Mesothelial cell of epicardium (in vitro differentiated cells): ENCODE data around the gene SMURF2. TPM values are rescaled to one million over a fixed set of nuclear protein-coding genes. Genes with fewer than 3 reads are reported as not detected.

Source experiments
- DNase-seq, 2 experiments: peaks; one replicate each; pipeline ENCODE4 v3.0.0; 2021; ENCODE audit warnings: low spot score in 2 of 2; ENCODE audit not compliant: unreplicated experiment in 2 of 2
- H3K27ac Mint-ChIP-seq: 2 replicates; pipeline ENCODE4 v1.8.0; 2021; ENCODE audit warnings: mixed read lengths
- H3K27me3 Mint-ChIP-seq: 2 replicates; pipeline ENCODE4 v1.8.0; 2021; ENCODE audit warnings: low read depth, mixed read lengths
- H3K36me3 Mint-ChIP-seq: 2 replicates; pipeline ENCODE4 v1.8.0; 2021; ENCODE audit warnings: mixed read lengths
- H3K4me1 Mint-ChIP-seq: 2 replicates; pipeline ENCODE4 v1.8.0; 2021; ENCODE audit warnings: mixed read lengths
- H3K4me3 Mint-ChIP-seq: 2 replicates; pipeline ENCODE4 v1.8.0; 2021; ENCODE audit warnings: mild to moderate bottlenecking, moderate library complexity, mixed read lengths
- H3K9me3 Mint-ChIP-seq: 2 replicates; pipeline ENCODE4 v1.8.0; 2021; ENCODE audit warnings: mixed read lengths
- CTCF ChIP-seq: fragments of 200-600 bp; sonication (generic); IDR thresholded peaks from one replicate; pipeline ENCODE4 v1.5.0; 2021; ENCODE audit warnings: antibody characterized with exemption; ENCODE audit not compliant: unreplicated experiment
- total RNA-seq: library from RNA; stranded (reverse); gene quantifications from 3 replicates; pipeline ENCODE4 v1.2.1, GENCODE V29; 2021

SMURF2 gene
- total RNA-seq, 1 donor from 2014 or later = 41.2 TPM

- Mint-ChIP-seq H3K36me3 (peaks cover 11% of the 10 kb centered on the region), H3K9me3 (peaks cover 5% of the 10 kb centered on the region), H3K27me3 (no peaks in the 10 kb centered on the region), H3K4me3 (no peak overlapping the region), H3K27ac (no peak overlapping the region), H3K4me1 (peaks cover 9% of the 10 kb centered on the region)
- no peak for TF ChIP-seq CTCF
- DNase-seq = no peak
Observed at GRCh38 chr17:64639516-64639915, 22.6 kb downstream of the SMURF2 start.

- peaks cover 9% of the 10 kb centered on the region for H3K4me1 Mint-ChIP-seq
- no peak for TF ChIP-seq CTCF
- no peaks in the 10 kb centered on the region for H3K27me3 Mint-ChIP-seq
- no peak for DNase-seq
- peaks cover 11% of the 10 kb centered on the region for H3K36me3 Mint-ChIP-seq
- H3K27ac Mint-ChIP-seq = peak overlapping the region; percentile 22
- H3K4me3 Mint-ChIP-seq = no peak overlapping the region
- peaks cover 5% of the 10 kb centered on the region for H3K9me3 Mint-ChIP-seq
Observed at GRCh38 chr17:64638552-64639203, 23.4 kb downstream of the SMURF2 start.

GRCh38 chr17:64635647-64636305 lies 26.3 kb downstream of the SMURF2 start:
- TF ChIP-seq CTCF = no peak
- H3K36me3 Mint-ChIP-seq = peaks cover 9% of the 10 kb centered on the region
- H3K9me3 Mint-ChIP-seq = peaks cover 5% of the 10 kb centered on the region
- H3K27ac Mint-ChIP-seq = no peak overlapping the region
- DNase-seq = no peak
- H3K4me3 Mint-ChIP-seq = no peak overlapping the region
- no peaks in the 10 kb centered on the region for H3K27me3 Mint-ChIP-seq
- H3K4me1 Mint-ChIP-seq = peaks cover 10% of the 10 kb centered on the region

- Mint-ChIP-seq H3K27ac (peak overlapping the region; percentile 43), H3K4me3 (no peak overlapping the region), H3K4me1 (peaks cover 14% of the 10 kb centered on the region), H3K27me3 (no peaks in the 10 kb centered on the region), H3K9me3 (peaks cover 5% of the 10 kb centered on the region), H3K36me3 (peaks cover 9% of the 10 kb centered on the region)
- TF ChIP-seq CTCF = no peak
- no peak for DNase-seq
Observed at GRCh38 chr17:64634218-64634617, 27.9 kb downstream of the SMURF2 start.

GRCh38 chr17:64632606-64633005 lies 29.5 kb downstream of the SMURF2 start:
- DNase-seq = no peak
- Mint-ChIP-seq H3K36me3 (peaks cover 4% of the 10 kb centered on the region), H3K27me3 (no peaks in the 10 kb centered on the region), H3K27ac (no peak overlapping the region), H3K4me3 (no peak overlapping the region), H3K4me1 (peaks cover 14% of the 10 kb centered on the region), H3K9me3 (peaks cover 5% of the 10 kb centered on the region)
- no peak for TF ChIP-seq CTCF
